HepG2 (cell line): Measurements from ENCODE around the gene GDA. TPM values are rescaled to one million over a fixed set of nuclear protein-coding genes. Genes with fewer than 3 reads are reported as not detected.

ENCODE experiments used
- ATAC-seq: fragments of 200-7000 bp; cut with Tn5 transposase; 3 replicates; pipeline ENCODE4 v1.9.1; 2020; ENCODE audit warnings: mild to moderate bottlenecking, moderate library complexity
- Bru-seq: library from RNA; stranded (reverse); fragments of 400-500 nt; gene quantifications from one replicate; lab custom pipeline; 2021; lab: Mats Ljungman, UMichigan
- BruChase-seq, 2 experiments: library from RNA; stranded (reverse); fragments of 400-500 nt; gene quantifications; one replicate each; lab custom pipeline; 2021; lab: Mats Ljungman, UMichigan
- BruUV-seq: library from RNA; stranded (reverse); fragments of 400-500 nt; replicated peaks from 2 replicates; lab custom pipeline; 2021; lab: Mats Ljungman, UMichigan
- CTCF ChIA-PET: fragments of 300-600 bp; formaldehyde crosslinking; extraction: SDS; loops from one replicate; lab custom pipeline; 2021; ENCODE audit warnings: low total read pairs, inconsistent platforms, low intra/inter-chr PET ratio; lab: Yijun Ruan, JAX
- POLR2A ChIA-PET: fragments of 350-600 bp; sonication (Branson Sonifier 250); formaldehyde crosslinking; loops from one replicate; lab custom pipeline; 2020; ENCODE audit warnings: antibody characterized with exemption, inconsistent platforms; lab: Yijun Ruan, JAX
- DNase-seq: peaks from one replicate; pipeline ENCODE4 v3.0.0-alpha.2; 2015; ENCODE audit warnings: low spot score
- FAIRE-seq: peaks from 3 replicates; lab custom pipeline; 2011; peaks lifted over from hg19 to GRCh38; lab: Jason Lieb, UNC
- H2AFZ ChIP-seq: one replicate; pipeline ENCODE4 v1.6.1; 2011; ENCODE audit warnings: low read length, inconsistent platforms
- H3K27ac ChIP-seq: fragments of 300-600 bp; 3 replicates; pipeline ENCODE4 v1.8.0; 2011; ENCODE audit warnings: mixed run types, mild to moderate bottlenecking, mixed read lengths, low read length, inconsistent platforms; ENCODE audit not compliant: insufficient read depth; ENCODE audit errors: extremely low read length
- H3K27me3 ChIP-seq, 2 experiments: fragments of 200-600 bp in 1 of 2; 2 replicates in 1 of 2; 3 replicates in 1 of 2; pipeline versions ENCODE4 v1.6.0 to v1.8.0; 2011; ENCODE audit warnings: low read length in 2 of 2, mild to moderate bottlenecking in 2 of 2, moderate library complexity in 2 of 2, inconsistent platforms in 1 of 2; ENCODE audit not compliant: insufficient read depth in 2 of 2, control insufficient read depth in 1 of 2
- H3K36me3 ChIP-seq, 2 experiments: fragments of 200-600 bp in 1 of 2; replicated peaks in 1 of 2; 2 replicates in 1 of 2; 3 replicates in 1 of 2; pipeline versions ENCODE4 v1.5.1 to v1.8.0; 2011; ENCODE audit warnings: low read length in 2 of 2, inconsistent platforms in 1 of 2; ENCODE audit not compliant: insufficient read depth in 2 of 2, control insufficient read depth in 1 of 2
- H3K4me1 ChIP-seq: 2 replicates; pipeline ENCODE4 v1.5.1; 2012; ENCODE audit warnings: low read length, inconsistent platforms; ENCODE audit not compliant: insufficient read depth
- H3K4me2 ChIP-seq: 2 replicates; pipeline ENCODE4 v1.6.0; 2011; ENCODE audit warnings: low read depth, low read length, inconsistent platforms
- H3K4me3 ChIP-seq, 3 experiments: fragments of 200-600 bp in 1 of 3; sonication (generic), shearing (Covaris generic) in 1 of 3; replicated peaks in 1 of 3; 2 replicates each; pipeline ENCODE4 v1.5.1; 2011 to 2016; ENCODE audit warnings: low read length in 3 of 3, inconsistent platforms in 2 of 3, low read depth in 2 of 3, mild to moderate bottlenecking in 2 of 3, control low read depth in 1 of 3, mixed read lengths in 1 of 3; ENCODE audit not compliant: insufficient read depth in 1 of 3
- H3K79me2 ChIP-seq: one replicate; pipeline ENCODE4 v1.6.1; 2011; ENCODE audit warnings: low read length, inconsistent platforms; ENCODE audit not compliant: insufficient read depth
- H3K9ac ChIP-seq: 2 replicates; pipeline ENCODE4 v1.6.0; 2011; ENCODE audit warnings: mild to moderate bottlenecking, low read depth, low read length, inconsistent platforms; ENCODE audit not compliant: insufficient read depth
- H3K9me3 ChIP-seq: 2 replicates; pipeline ENCODE4 v1.5.1; 2012; ENCODE audit warnings: mild to moderate bottlenecking, low read length
- H4K20me1 ChIP-seq: 2 replicates; pipeline ENCODE4 v1.6.0; 2011; ENCODE audit warnings: inconsistent platforms, mild to moderate bottlenecking, low read length, moderate library complexity; ENCODE audit not compliant: insufficient read depth
- CC2D1A ChIP-seq: sonication (generic); formaldehyde crosslinking; IDR thresholded peaks from 2 replicates; pipeline ENCODE4 v1.8.1; 2023; ENCODE audit warnings: mild to moderate bottlenecking, missing genetic modification reagents
- KMT2B ChIP-seq: IDR thresholded peaks from 2 replicates; pipeline ENCODE4 v1.6.1; 2016; ENCODE audit warnings: missing genetic modification reagents, missing compliant biosample characterization
- MAFG ChIP-seq: sonication (generic); formaldehyde crosslinking; IDR thresholded peaks from 2 replicates; pipeline ENCODE4 v1.5.1; 2020; ENCODE audit warnings: mild to moderate bottlenecking, missing genetic modification reagents
- SNRNP70 ChIP-seq: fragments of 200-400 bp; formaldehyde crosslinking; IDR thresholded peaks from 2 replicates; pipeline ENCODE4 v1.6.1; 2017; ENCODE audit warnings: mild to moderate bottlenecking, low read depth, low read length, moderate library complexity
- TRIM24 ChIP-seq: sonication (generic); formaldehyde crosslinking; IDR thresholded peaks from 2 replicates; pipeline ENCODE4 v1.8.0; 2022; ENCODE audit warnings: mild to moderate bottlenecking, missing genetic modification reagents
- ZNF850 ChIP-seq: sonication (generic); formaldehyde crosslinking; conservative IDR thresholded peaks from 2 replicates; pipeline ENCODE4 v1.9.0; 2021; ENCODE audit warnings: mild to moderate bottlenecking, missing genetic modification reagents
- WGBS: methylation state at CpG from one replicate; pipeline ENCODE4 v1.1.6; 2017; ENCODE audit warnings: low lambda C conversion rate; 5-methylcytosine and 5-hydroxymethylcytosine counted together
- in situ Hi-C: cut with HindIII; loops from 2 replicates; pipeline ENCODE4 v1.10.0; 2017; ENCODE audit warnings: low pct_unique_long_range_greater_than_20kb; ENCODE audit not compliant: extremely low pct_ligation_motif_present
- intact Hi-C: fragments of 100-400 bp; cut with micrococcal nuclease; formaldehyde crosslinking; loops from one replicate; pipeline ENCODE4 v1.10.0; 2022; ENCODE audit not compliant: unreplicated experiment
- long read RNA-seq, 2 experiments: library from RNA in 1 of 2; library from polyadenylated mRNA in 1 of 2; stranded (forward) in 1 of 2; unstranded in 1 of 2; transcript quantifications; one replicate each; pipeline ENCODE4 v2.0.0, GENCODE V29; 2019 to 2022
- polyA minus RNA-seq, 3 experiments: library from RNA; depleted of rRNA, polyadenylated mRNA; stranded (reverse); fragments of >200 nt; gene quantifications; 2 replicates each; pipeline ENCODE4 v1.2.3, GENCODE V29; 2011; ENCODE audit warnings: low replicate concordance in 1 of 3
- polyA plus RNA-seq, 8 experiments: library from polyadenylated mRNA; depleted of rRNA in 3 of 8; stranded (reverse) in 7 of 8; unstranded in 1 of 8; fragments of >200 nt; fragmentation: Illumina TruSeq in 4 of 8; extraction: Trizol in 4 of 8; gene quantifications; 2 replicates each; pipeline versions ENCODE4 v1.2.1 to v1.2.3, GENCODE V29; 2011 to 2016; ENCODE audit warnings: low read depth in 4 of 8, missing spikeins in 1 of 8, mixed read lengths in 1 of 8; ENCODE audit not compliant: insufficient read depth in 1 of 8
- total RNA-seq, 5 experiments: library from RNA; depleted of rRNA; stranded (reverse); fragments of >200 nt; fragmentation: Illumina TruSeq; extraction: Trizol; gene quantifications; 2 replicates each; pipeline ENCODE4 v1.2.3, GENCODE V29; 2016; ENCODE audit warnings: low read depth in 1 of 5
- TF ChIP-seq, protein P1 (sequence below): sonication (generic); formaldehyde crosslinking; conservative IDR thresholded peaks from 2 replicates; pipeline ENCODE4 v1.8.1; 2023; ENCODE audit warnings: missing genetic modification reagents
- TF ChIP-seq, protein P2 (sequence below): sonication (generic); formaldehyde crosslinking; IDR thresholded peaks from 2 replicates; pipeline ENCODE4 v1.4.0; 2020; ENCODE audit warnings: mild to moderate bottlenecking, missing genetic modification reagents
- TF ChIP-seq, protein P3 (sequence below): sonication (generic); formaldehyde crosslinking; IDR thresholded peaks from 2 replicates; pipeline ENCODE4 v1.8.0; 2022; ENCODE audit warnings: missing genetic modification reagents, mild to moderate bottlenecking, borderline replicate concordance
- TF ChIP-seq, protein P4 (sequence below): sonication (generic); formaldehyde crosslinking; IDR thresholded peaks from 2 replicates; pipeline ENCODE4 v1.8.0; 2022; ENCODE audit warnings: mild to moderate bottlenecking, missing genetic modification reagents, borderline replicate concordance

Gene GDA
- total RNA-seq (2016; rRNA removed; fragmentation: Illumina TruSeq; extraction: Trizol) (0.15 and 0.21 TPM in 2 replicates), polyA plus RNA-seq (2011; rRNA removed) (0.99 and 1.5 TPM in 2 replicates), polyA minus RNA-seq (2011; rRNA and poly(A)+ RNA removed; ENCODE audit: low replicate concordance) (0.94 and 75.0 TPM in 2 replicates), Bru-seq, nascent RNA (percentile 24 among the genes with signal in this experiment), BruChase-seq, experiment 1, labeled RNA remaining after a 6-hour chase (percentile 19 among the genes with signal in this experiment), BruChase-seq, experiment 2, labeled RNA remaining after a 2-hour chase (percentile 18 among the genes with signal in this experiment)
- not detected in 2 replicates for total RNA-seq (2016; cell fraction: cytosol; rRNA removed; fragmentation: Illumina TruSeq; extraction: Trizol; ENCODE audit: low read depth)
- total RNA-seq (2016; cell fraction: insoluble cytoplasmic fraction; rRNA removed; fragmentation: Illumina TruSeq; extraction: Trizol), result 0.15 and 0.19 TPM in 2 replicates
- 0.09 TPM in 1 of 2 replicates, not detected in the other for total RNA-seq (2016; cell fraction: membrane; rRNA removed; fragmentation: Illumina TruSeq; extraction: Trizol)
- 0.31 TPM in 1 of 2 replicates, not detected in the other for total RNA-seq (2016; cell fraction: nucleus; rRNA removed; fragmentation: Illumina TruSeq; extraction: Trizol)
- polyA plus RNA-seq (2011; cell fraction: cytosol; rRNA removed), result 0.28 and 0.67 TPM in 2 replicates
- polyA plus RNA-seq (2011; cell fraction: nucleus; rRNA removed), result 1.0 and 1.9 TPM in 2 replicates
- 0.93 and 1.2 TPM in 2 replicates for polyA plus RNA-seq (2012)
- polyA plus RNA-seq (2016; cell fraction: cytosol; fragmentation: Illumina TruSeq; extraction: Trizol; ENCODE audit: low read depth), result not detected in 2 replicates
- polyA plus RNA-seq (2016; cell fraction: insoluble cytoplasmic fraction; fragmentation: Illumina TruSeq; extraction: Trizol; ENCODE audit: low read depth), result 0.12 and 0.17 TPM in 2 replicates
- not detected in 2 replicates for polyA plus RNA-seq (2016; cell fraction: membrane; fragmentation: Illumina TruSeq; extraction: Trizol; ENCODE audit: low read depth)
- polyA plus RNA-seq (2016; cell fraction: nucleus; fragmentation: Illumina TruSeq; extraction: Trizol; ENCODE audit: insufficient read depth, low read depth), result 0.25 and 0.31 TPM in 2 replicates
- 1.1 and 2.5 TPM in 2 replicates for polyA minus RNA-seq (2011; cell fraction: cytosol; rRNA and poly(A)+ RNA removed)
- polyA minus RNA-seq (2011; cell fraction: nucleus; rRNA and poly(A)+ RNA removed), result 3.5 and 4.4 TPM in 2 replicates
- long read RNA-seq, experiment 1, partial matches to known transcripts, result 0 of 1 reads
- long read RNA-seq, experiment 1, other reads (novel, unspliced or antisense), result 1 of 1 reads
- long read RNA-seq, experiment 2, result 0 reads

DNA sequence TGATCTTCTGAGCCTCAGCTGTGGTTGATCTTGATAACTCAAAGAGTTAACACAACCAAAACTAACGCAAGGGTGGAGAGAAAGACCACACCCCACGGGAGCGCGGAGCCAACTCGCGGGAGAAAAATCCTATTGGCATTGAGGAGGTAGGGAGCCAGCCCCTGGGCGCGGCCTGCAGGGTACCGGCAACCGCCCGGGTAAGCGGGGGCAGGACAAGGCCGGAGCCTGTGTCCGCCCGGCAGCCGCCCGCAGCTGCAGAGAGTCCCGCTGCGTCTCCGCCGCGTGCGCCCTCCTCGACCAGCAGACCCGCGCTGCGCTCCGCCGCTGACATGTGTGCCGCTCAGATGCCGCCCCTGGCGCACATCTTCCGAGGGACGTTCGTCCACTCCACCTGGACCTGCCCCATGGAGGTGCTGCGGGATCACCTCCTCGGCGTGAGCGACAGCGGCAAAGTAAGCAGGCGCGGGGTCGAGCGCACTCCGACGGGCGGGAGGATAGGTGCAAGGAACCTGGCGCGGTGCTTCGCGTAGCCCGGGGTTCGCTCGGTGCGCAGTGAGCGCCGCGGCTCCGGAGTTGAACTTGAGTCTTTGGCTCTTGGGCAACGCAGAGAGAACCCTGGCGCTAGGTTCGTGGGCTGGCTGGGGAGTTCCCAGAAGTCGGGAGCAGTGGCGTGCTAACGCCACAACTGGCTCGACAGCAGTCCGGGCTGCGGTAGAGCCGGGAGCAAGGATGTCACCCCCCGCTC lies at the start of gene GDA:
TSS of gene GDA (plus strand) at position 210 of the 745 bp plus-strand sequence. CDS start at position 330, 120 bp downstream.
- Histone ChIP-seq H3K79me2 (no peaks in the 10 kb centered on the region), H3K4me2 (peak within 1 kb of the TSS; percentile 71), H3K9ac (peak within 1 kb of the TSS; percentile 2; the same call in 1 of the 2 replicates), H2AFZ (no peak within 1 kb of the TSS), H3K4me1 (peaks cover 26% of the 10 kb centered on the region), H3K4me3 (peak within 1 kb of the TSS in 2 of 3 experiments; percentile 45 to 70; a peak in 4 of 6 replicates), H3K9me3 (no peaks in the 10 kb centered on the region), H4K20me1 (no peaks in the 10 kb centered on the region), H3K27me3 (peaks cover 1 to 26% of the 10 kb centered on the region in 2 experiments; a peak in 3 of 5 replicates), H3K27ac (no peak within 1 kb of the TSS), H3K36me3 (no peaks in the 10 kb centered on the region)
- CTCF ChIA-PET, result no interaction called here
- ATAC-seq (peak; percentile 86), FAIRE-seq (no peak), DNase-seq (no peak)
- in situ Hi-C loops, result loop anchor here (25.0 kb wide), 1 partner anchor 112 kb away; no protein-coding TSS in a partner anchor
- BruUV-seq, result no TSS peak
- intact Hi-C loops, result no loop called here
- POLR2A ChIA-PET, result no interaction called here
- 5% methylated on average over 25 of the region's 70 CpGs for WGBS
- TF ChIP-seq TRIM24 (CRISPR knock-in tag) (no peak), CC2D1A (CRISPR knock-in tag) (no peak), SNRNP70 (no peak), MAFG (CRISPR knock-in tag) (peak; percentile 18; the same call in 1 of the 2 replicates), KMT2B (peak; percentile 47; the same call in 1 of the 2 replicates), ZNF850 (CRISPR knock-in tag) (no peak)
- TF ChIP-seq, protein P1, sequence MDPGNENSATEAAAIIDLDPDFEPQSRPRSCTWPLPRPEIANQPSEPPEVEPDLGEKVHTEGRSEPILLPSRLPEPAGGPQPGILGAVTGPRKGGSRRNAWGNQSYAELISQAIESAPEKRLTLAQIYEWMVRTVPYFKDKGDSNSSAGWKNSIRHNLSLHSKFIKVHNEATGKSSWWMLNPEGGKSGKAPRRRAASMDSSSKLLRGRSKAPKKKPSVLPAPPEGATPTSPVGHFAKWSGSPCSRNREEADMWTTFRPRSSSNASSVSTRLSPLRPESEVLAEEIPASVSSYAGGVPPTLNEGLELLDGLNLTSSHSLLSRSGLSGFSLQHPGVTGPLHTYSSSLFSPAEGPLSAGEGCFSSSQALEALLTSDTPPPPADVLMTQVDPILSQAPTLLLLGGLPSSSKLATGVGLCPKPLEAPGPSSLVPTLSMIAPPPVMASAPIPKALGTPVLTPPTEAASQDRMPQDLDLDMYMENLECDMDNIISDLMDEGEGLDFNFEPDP (CRISPR knock-in tag), result no peak
- TF ChIP-seq, protein P2, sequence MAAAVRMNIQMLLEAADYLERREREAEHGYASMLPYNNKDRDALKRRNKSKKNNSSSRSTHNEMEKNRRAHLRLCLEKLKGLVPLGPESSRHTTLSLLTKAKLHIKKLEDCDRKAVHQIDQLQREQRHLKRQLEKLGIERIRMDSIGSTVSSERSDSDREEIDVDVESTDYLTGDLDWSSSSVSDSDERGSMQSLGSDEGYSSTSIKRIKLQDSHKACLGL (CRISPR knock-in tag), result peak; percentile 90
- TF ChIP-seq, protein P3, sequence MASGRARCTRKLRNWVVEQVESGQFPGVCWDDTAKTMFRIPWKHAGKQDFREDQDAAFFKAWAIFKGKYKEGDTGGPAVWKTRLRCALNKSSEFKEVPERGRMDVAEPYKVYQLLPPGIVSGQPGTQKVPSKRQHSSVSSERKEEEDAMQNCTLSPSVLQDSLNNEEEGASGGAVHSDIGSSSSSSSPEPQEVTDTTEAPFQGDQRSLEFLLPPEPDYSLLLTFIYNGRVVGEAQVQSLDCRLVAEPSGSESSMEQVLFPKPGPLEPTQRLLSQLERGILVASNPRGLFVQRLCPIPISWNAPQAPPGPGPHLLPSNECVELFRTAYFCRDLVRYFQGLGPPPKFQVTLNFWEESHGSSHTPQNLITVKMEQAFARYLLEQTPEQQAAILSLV (CRISPR knock-in tag), result 0 out of 2 replicates have a peak, but pooled peaks have one; percentile 70
- TF ChIP-seq, protein P4, sequence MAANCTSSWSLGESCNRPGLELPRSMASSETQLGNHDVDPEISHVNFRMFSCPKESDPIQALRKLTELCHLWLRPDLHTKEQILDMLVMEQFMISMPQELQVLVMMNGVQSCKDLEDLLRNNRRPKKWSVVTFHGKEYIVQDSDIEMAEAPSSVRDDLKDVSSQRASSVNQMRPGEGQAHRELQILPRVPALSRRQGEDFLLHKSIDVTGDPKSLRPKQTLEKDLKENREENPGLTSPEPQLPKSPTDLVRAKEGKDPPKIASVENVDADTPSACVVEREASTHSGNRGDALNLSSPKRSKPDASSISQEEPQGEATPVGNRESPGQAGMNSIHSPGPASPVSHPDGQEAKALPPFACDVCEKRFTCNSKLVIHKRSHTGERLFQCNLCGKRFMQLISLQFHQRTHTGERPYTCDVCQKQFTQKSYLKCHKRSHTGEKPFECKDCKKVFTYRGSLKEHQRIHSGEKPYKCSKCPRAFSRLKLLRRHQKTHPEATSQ, result no peak
